Activated CD4-positive, alpha-beta T cell treated with anti-CD3 and anti-CD28 coated beads for 24 hours (primary cell): Measurements from ENCODE around the gene ABAT.
"Not testable (repeated sequence)": the region's sequence is repeated elsewhere in the genome, so short reads cannot be mapped to it uniquely, and the experiment has no call there.

Source experiments
- DNase-seq, 2 donors: peaks; one replicate each; pipeline ENCODE4 v3.0.0-alpha.2; 2020; ENCODE audit warnings: low read depth in 2 of 2

ABAT gene

GRCh38 chr16:8682551-8683259, 8.3 kb downstream of the ABAT start:
- DNase-seq, result no peak

- DNase-seq, result no peak
Measured at GRCh38 chr16:8683640-8684039, 9.2 kb downstream of the ABAT start.

- DNase-seq, result no peak
Measured at GRCh38 chr16:8685617-8686016, 11.2 kb downstream of the ABAT start.

GRCh38 chr16:8686031-8686621, 11.7 kb downstream of the ABAT start:
- DNase-seq, result no peak

GRCh38 chr16:8686879-8687278, 12.5 kb downstream of the ABAT start:
- DNase-seq, result no peak

- no peak for DNase-seq
Measured at GRCh38 chr16:8689686-8690085, 15.3 kb downstream of the ABAT start.

- no peak for DNase-seq
Measured at GRCh38 chr16:8691728-8692127, 17.3 kb downstream of the ABAT start.

GRCh38 chr16:8694795-8695728, 20.6 kb downstream of the ABAT start:
- no peak for DNase-seq

GRCh38 chr16:8696880-8697279, 22.5 kb downstream of the ABAT start:
- DNase-seq, result no peak

GRCh38 chr16:8697965-8698364, 23.5 kb downstream of the ABAT start:
- DNase-seq, result no peak

- DNase-seq, result no peak
Measured at GRCh38 chr16:8703693-8704092, 29.3 kb downstream of the ABAT start.

GRCh38 chr16:8704098-8704497, 29.7 kb downstream of the ABAT start:
- DNase-seq, result no peak

- not testable (repeated sequence) for DNase-seq
Measured at GRCh38 chr16:8705100-8705822, 30.8 kb downstream of the ABAT start.

GRCh38 chr16:8708536-8708935, 34.1 kb downstream of the ABAT start:
- no peak for DNase-seq

GRCh38 chr16:8712589-8713361, 38.4 kb downstream of the ABAT start:
- no peak for DNase-seq

GRCh38 chr16:8713635-8714172, 39.3 kb downstream of the ABAT start:
- no peak for DNase-seq

- no peak for DNase-seq
Measured at GRCh38 chr16:8714174-8714573, 39.8 kb downstream of the ABAT start.

- DNase-seq, result no peak
Measured at GRCh38 chr16:8714807-8715206, 40.4 kb downstream of the ABAT start.

- no peak for DNase-seq
Measured at GRCh38 chr16:8716052-8716451, 41.6 kb downstream of the ABAT start.

GRCh38 chr16:8716592-8716991, 42.2 kb downstream of the ABAT start:
- DNase-seq, result no peak

GRCh38 chr16:8717469-8717868, 43.1 kb downstream of the ABAT start:
- DNase-seq, result no peak
